Measurements from ENCODE around the gene ERVW-1.
"Not testable (repeated sequence)": the region's sequence is repeated elsewhere in the genome, so short reads cannot be mapped to it uniquely, and the experiment has no call there.

Gene ERVW-1, protein sequence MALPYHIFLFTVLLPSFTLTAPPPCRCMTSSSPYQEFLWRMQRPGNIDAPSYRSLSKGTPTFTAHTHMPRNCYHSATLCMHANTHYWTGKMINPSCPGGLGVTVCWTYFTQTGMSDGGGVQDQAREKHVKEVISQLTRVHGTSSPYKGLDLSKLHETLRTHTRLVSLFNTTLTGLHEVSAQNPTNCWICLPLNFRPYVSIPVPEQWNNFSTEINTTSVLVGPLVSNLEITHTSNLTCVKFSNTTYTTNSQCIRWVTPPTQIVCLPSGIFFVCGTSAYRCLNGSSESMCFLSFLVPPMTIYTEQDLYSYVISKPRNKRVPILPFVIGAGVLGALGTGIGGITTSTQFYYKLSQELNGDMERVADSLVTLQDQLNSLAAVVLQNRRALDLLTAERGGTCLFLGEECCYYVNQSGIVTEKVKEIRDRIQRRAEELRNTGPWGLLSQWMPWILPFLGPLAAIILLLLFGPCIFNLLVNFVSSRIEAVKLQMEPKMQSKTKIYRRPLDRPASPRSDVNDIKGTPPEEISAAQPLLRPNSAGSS

DNA sequence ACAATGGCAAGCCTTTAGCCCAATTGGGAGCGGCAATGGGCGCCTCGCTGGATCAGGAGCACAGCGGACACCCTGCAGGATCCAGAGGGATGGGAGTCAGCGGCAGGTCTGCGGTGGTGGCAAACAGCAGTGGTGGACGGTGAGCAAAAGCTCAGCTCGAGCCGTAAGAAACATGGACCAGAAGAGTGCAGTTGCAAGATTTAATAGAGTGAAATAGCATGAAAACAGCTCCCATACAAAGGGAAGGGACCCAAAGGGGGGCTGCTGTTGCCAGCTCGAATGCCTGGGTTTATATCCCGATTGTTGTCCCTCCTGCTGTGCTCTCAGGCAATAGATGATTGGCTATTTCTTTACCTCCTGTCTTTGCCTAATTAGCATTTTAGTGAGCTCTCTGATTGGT lies at the start of gene ERVW-1:
TSS of gene ERVW-1 (minus strand) at position 266 of the 400 bp plus-strand sequence. CDS start 7,565 bp downstream, outside the sequence.
- DNase-seq; intact Hi-C loops (cut with DNase I): not testable (repeated sequence)

DNA sequence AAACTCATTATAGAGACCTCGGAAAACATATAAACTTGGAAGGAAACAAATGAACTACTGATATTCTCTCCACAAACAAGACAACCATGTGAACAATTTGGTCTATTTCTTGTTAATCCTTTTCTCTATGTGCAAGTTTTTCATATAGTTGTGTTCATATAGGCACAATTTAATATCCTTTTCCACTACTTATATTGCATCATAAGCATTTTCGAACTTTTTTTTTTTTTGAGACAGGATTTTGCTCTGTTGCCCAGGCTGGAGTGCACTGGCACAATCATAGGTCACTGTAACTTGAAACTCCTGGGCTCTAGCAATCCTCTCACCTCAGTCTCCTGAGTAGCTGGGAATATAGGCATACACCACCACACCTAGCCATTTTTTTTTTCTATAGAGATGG lies 45.4 kb upstream of the ERVW-1 start:
- intact Hi-C loops (cut with DNase I), result no loop called here
- DNase-seq, result no peak

DNA sequence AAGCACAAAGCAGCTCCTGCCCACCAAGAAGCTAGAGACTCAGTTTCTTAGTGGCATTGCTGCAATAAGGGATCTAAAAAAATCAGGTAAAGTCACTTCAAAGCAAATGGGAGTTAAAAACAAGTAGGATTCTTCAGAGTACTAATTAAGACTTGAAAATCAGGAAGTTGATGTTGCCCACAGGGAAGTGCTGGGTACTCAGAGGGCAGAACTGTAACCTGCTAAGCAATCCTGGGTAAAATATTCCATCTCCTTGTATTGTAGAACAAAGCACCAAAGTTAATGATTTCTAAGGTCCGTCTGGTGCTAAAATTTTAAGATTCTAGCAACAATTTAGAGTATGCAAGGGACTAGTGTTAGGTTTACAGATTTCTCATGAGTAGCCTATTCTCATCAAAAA lies 42.3 kb upstream of the ERVW-1 start:
- DNase-seq, result no peak
- intact Hi-C loops (cut with DNase I), result no loop called here

- intact Hi-C loops (cut with DNase I), result no loop called here
These were observed 39.9 kb upstream of the ERVW-1 start for GRCh38 chr7:92517631-92518030.

DNA sequence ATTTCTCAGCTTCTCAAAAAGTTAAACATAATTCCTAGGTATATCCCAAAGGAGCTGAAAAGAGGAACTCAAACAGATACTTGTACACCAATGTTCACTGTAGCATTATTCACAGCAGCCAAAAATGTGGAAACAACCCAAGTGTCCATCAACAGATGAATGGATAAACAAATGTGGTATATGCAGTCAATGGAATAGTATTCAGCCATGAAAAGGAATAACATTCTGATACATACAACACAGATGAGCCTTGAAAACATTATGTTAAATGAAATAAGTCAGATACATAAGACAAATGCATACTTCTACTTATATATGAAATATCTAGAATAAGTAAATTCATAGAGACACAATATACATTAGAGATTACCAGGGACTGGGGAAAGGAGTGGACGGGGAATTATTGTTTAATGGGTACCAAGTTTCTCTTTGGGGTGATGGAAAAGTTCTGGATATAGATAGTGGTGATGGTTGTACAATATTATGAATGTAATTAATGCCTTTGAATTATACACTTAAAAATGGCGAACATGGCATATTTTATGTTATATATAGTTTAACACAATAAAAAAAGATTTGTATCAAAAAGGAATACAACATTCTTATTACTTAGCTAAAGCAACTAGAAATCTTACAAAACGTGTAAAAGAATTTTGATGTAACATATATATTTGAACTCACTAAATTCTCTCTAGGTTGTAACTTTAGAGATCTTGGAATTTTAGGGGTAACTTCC lies 35.6 kb upstream of the ERVW-1 start:
- no peak for DNase-seq
- intact Hi-C loops (cut with DNase I), result no loop called here

More at GRCh38 chr7:92517631-92518030, 39.9 kb upstream of the ERVW-1 start:
- no peak for DNase-seq

DNA sequence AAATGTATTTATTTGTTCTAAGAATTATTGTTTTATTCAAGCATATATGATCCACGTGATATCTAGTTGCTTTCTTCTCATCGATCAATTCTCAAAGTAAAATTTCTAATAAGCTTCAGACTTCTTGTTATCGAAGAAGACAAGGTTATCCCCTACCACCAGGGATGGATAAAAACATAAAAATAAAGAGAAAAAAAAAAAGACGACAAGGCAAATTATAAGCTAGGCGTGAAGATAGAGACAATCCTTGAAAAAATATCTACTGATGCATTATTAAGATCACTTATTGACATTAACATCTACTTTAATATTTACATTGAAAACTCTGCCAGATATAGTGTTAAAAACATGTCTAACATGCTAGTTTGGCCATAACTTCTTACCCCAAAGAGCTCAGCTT lies 31.2 kb upstream of the ERVW-1 start:
- intact Hi-C loops (cut with DNase I), result no loop called here
- no peak for DNase-seq

DNA sequence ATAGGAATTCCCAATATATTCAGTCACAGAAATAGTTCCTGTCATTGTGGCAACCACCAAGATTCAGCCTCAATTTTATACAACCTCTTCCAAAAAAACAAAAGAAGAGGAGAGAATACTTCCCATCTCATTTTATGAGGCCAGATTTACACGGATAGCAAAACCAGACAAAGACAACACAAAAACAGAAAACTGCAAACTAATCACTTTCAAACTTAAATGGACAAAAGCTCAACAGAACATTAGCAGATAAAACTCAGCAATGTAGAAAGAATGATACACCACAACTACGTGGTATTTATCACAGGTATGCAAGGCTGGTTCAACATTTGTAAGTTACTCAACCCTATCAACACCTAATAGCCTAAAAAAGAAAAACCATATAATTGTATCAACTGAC lies 28.6 kb upstream of the ERVW-1 start:
- no peak for DNase-seq
- intact Hi-C loops (cut with DNase I), result no loop called here

GRCh38 chr7:92504563-92504962 lies 26.8 kb upstream of the ERVW-1 start:
- intact Hi-C loops (cut with DNase I), result no loop called here
- DNase-seq, result no peak

- intact Hi-C loops (cut with DNase I), result no loop called here
- DNase-seq, result no peak
These were observed 26.0 kb upstream of the ERVW-1 start for GRCh38 chr7:92503767-92504166.

GRCh38 chr7:92498557-92498956 lies 20.8 kb upstream of the ERVW-1 start:
- DNase-seq, result no peak
- intact Hi-C loops (cut with DNase I), result no loop called here

DNA sequence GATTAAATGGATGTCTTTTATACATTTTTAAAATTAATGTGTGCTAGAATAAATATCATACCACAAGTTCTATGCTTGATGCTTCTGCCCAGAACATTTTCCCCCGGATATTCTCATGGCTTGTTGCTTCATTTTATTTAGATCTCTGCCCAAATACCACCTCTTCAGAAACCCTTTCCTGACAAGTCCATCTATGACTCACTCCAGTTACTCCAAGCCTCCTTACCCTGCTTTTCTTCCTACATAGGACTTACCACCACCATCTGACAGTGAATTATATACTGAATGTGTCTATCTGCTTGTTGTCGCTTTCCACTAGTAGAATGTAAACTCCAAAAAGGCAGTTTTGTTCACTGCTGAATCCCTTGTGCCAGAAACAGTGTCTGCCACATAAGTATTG lies 19.1 kb upstream of the ERVW-1 start:
- intact Hi-C loops (cut with DNase I), result no loop called here
- no peak for DNase-seq

GRCh38 chr7:92489634-92490033 lies 11.9 kb upstream of the ERVW-1 start:
- DNase-seq, result no peak
- intact Hi-C loops (cut with DNase I), result no loop called here

- intact Hi-C loops (cut with DNase I), result no loop called here
- DNase-seq, result no peak
These were observed 10.1 kb upstream of the ERVW-1 start for GRCh38 chr7:92487804-92488203.

- DNase-seq, result no peak
- intact Hi-C loops (cut with DNase I), result no loop called here
These were observed 8.2 kb upstream of the ERVW-1 start for GRCh38 chr7:92485974-92486373.

DNA sequence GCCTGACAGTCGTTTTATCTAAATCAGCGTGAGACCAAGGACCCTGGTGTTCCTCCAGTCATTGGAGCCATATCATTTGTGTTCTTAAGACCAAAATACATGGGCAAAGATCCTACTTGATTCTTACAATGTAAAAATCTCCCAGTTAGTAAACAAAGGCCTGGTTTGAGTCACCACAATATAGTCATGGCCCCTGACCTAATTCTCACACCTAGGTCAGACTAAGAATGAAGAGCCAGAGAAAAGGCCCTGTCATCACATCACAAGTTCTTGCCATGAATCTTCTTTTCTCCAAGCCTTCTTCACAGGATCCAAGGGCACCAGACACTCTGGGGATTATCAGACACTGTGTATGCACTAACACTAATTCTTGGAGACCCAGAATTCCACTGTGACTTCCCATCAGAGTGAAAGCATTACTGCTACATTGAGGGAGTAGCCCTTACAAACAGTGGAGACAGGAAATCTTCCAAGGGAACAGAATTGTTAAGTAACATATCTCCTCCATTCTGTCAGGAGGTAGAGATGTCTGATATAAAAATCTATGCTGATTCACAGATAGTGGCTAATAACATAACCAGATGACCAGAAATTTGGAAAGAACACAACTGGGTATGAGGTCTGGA lies 7.6 kb upstream of the ERVW-1 start:
- intact Hi-C loops (cut with DNase I), result no loop called here
- DNase-seq, result no peak

GRCh38 chr7:92484226-92484625 lies 6.5 kb upstream of the ERVW-1 start:
- intact Hi-C loops (cut with DNase I), result not testable (repeated sequence)

DNA sequence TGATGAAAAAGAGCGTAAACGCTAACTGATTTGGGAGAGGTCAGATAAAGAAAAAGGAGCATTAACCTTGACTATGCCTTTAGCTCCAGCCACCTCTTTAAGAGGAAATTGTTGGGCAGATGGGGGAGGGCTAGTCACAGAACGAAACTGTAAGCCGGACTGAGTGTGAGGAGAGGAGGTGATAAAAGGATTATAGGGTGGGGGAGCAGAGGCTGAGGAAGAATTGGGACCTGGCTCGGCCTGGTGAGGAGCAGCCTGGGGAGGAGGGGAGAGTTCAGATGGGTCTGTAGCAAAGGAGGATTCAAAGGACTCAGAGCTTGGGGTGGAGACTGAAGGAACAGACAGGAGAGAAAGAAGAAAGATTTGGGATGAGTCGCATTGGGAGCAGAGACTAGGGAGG lies 5.9 kb upstream of the ERVW-1 start:
- DNase-seq; intact Hi-C loops (cut with DNase I): not testable (repeated sequence)

More at GRCh38 chr7:92484226-92484625, 6.5 kb upstream of the ERVW-1 start:
- DNase-seq, result not testable (repeated sequence)

GRCh38 chr7:92479146-92479545 lies 1.4 kb upstream of the ERVW-1 start:
- DNase-seq; intact Hi-C loops (cut with DNase I): not testable (repeated sequence)

DNA sequence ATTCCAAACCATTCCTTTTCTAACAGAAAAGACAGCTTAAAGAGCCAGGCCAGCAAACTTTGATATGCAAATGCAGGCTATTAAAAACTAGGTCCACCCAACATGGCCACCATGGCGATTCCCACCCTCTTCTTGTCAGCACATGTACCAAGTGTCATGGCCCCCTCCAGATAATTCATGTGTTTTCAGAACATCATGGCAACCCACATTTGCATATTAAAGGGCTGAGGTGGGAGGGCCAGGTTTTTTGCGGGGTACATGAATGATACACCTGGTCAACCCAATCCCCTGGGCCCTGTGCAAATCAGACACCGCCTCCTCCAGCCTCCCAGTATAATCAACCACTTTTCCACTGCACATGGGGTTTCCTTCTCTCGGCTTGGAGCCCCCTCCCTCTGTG lies 965 bp upstream of the ERVW-1 start:
- DNase-seq, result no peak
- intact Hi-C loops (cut with DNase I), result no loop called here

DNA sequence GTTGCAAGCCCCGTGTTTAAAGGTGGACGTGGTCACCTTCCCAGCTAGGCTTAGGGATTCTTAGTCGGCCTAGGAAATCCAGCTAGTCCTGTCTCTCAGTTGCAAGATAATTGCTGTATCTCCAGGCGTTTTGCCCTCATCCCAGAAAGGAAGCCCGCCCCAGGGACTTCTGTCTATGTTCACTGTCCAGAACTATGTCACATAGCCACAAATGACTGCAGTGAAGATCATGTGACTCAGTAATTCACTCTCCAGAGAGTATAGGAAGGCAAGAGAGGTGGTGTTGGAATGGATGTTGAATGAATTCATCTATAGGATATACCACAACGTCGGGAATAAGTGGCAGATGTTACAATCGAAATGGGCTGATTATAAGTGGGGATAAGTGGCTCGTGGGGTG lies 349 bp upstream of the ERVW-1 start:
- DNase-seq, result no peak
- intact Hi-C loops (cut with DNase I), result no loop called here
